Measurements from ENCODE around the gene PIWIL4. TPM values are rescaled to one million over a fixed set of nuclear protein-coding genes. Genes with fewer than 3 reads are reported as not detected.

The PIWIL4 gene
- total and polyA plus RNA-seq, 2 of the 8 experiments (the other 6 are each of a cell fraction or from before 2014, with no cell fraction given) = 0.51 to 0.52 TPM

GRCh38 chr11:94546886-94547285 is 20.3 kb upstream of the PIWIL4 start:
- no peak for FAIRE-seq
- WGBS, 2 experiments (ENCODE audit: extremely low coverage in 1 of 2, insufficient coverage in 1 of 2, insufficient read length in 1 of 2, insufficient replicate concordance in 2 of 2, low coverage in 1 of 2, low lambda C conversion rate in 2 of 2, missing lambda C conversion rate in 1 of 2) = 100% methylated on average over 1 of the region's 1 CpG; no CpG with 5 or more reads in 1 of the 2 experiments
- POLR2A ChIA-PET (ENCODE audit: partially characterized antibody) = no interaction called here
- TF ChIP-seq TAF1 (IDR thresholded peaks at IDR 0.05; ENCODE audit: low read depth, low read length) = no peak
- TF ChIP-seq CREB1 (IDR thresholded peaks at IDR 0.05) = no peak

More at GRCh38 chr11:94546886-94547285, 20.3 kb upstream of the PIWIL4 start:
- Histone ChIP-seq H3K4me1 (replicated peaks in 1 of 4; ENCODE audit: control insufficient read depth in 3 of 4, insufficient read depth in 4 of 4, low read length in 3 of 4) (peaks cover 5 to 9% (median 8%) of the 10 kb centered on the region in 4 experiments; a peak in 6 of 7 replicates), H3K14ac (ENCODE audit: insufficient read length) (no peak overlapping the region), H3K18ac (ENCODE audit: extremely low read depth, low read length) (no peak overlapping the region), H3K27ac (ENCODE audit: low read depth, low read length) (no peak overlapping the region), H4K91ac (replicated peaks; ENCODE audit: insufficient read length, low read length) (no peak overlapping the region), H3K79me2 (ENCODE audit: control insufficient read depth in 1 of 2, insufficient read depth in 2 of 2, low read length in 2 of 2) (no peaks in the 10 kb centered on the region), H2AK5ac (ENCODE audit: low read depth, low read length) (no peak overlapping the region), H2AFZ (ENCODE audit: low read length) (no peak overlapping the region), H4K8ac (ENCODE audit: extremely low read depth, insufficient read depth, low read length) (no peak overlapping the region), H2BK15ac (ENCODE audit: low read length) (no peak overlapping the region), H2BK5ac (ENCODE audit: low read depth, low read length) (no peak overlapping the region), H3K9ac (replicated peaks in 1 of 4; ENCODE audit: extremely low read depth in 1 of 4, low read depth in 3 of 4, low read length in 3 of 4) (no peak overlapping the region), H3K23me2 (ENCODE audit: low read depth, low read length) (peaks cover 18% of the 10 kb centered on the region), H3K4me2 (ENCODE audit: insufficient read depth in 1 of 2, low read depth in 2 of 2, low read length in 2 of 2) (peak overlapping the region; percentile 13 to 68; a peak in 1 of 4 replicates), H3K9me3 (ENCODE audit: insufficient read depth in 2 of 2, low read depth in 1 of 2, low read length in 1 of 2) (no peaks in the 10 kb centered on the region), H4K5ac (ENCODE audit: insufficient read length, low read depth, low read length) (no peak overlapping the region), H3K56ac (replicated peaks; ENCODE audit: insufficient read length, low read depth, low read length) (no peak overlapping the region), H3K36me3 (ENCODE audit: control insufficient read depth in 2 of 4, insufficient read depth in 4 of 4, low read length in 3 of 4) (no peaks in the 10 kb centered on the region), H4K20me1 (replicated peaks in 1 of 2; ENCODE audit: control insufficient read depth in 1 of 2, insufficient read depth in 2 of 2, low read length in 2 of 2) (peaks cover 0 to 3% of the 10 kb centered on the region in 2 experiments), H3K4ac (replicated peaks; ENCODE audit: insufficient read length, low read depth, low read length) (no peak overlapping the region), H2BK120ac (replicated peaks; ENCODE audit: low read depth, low read length) (no peak overlapping the region), H3K4me3 (ENCODE audit: extremely low read depth in 1 of 4, insufficient read depth in 2 of 4, low read depth in 3 of 4, low read length in 4 of 4) (no peak overlapping the region), H2BK12ac (ENCODE audit: low read depth, low read length) (no peak overlapping the region), H2BK20ac (ENCODE audit: low read length) (no peak overlapping the region), H3K27me3 (replicated peaks in 1 of 4; ENCODE audit: control insufficient read depth in 3 of 4, extremely low read depth in 1 of 4, insufficient read depth in 3 of 4, low read length in 3 of 4) (peaks cover 6 to 20% (median 18%) of the 10 kb centered on the region in 4 experiments; a peak in 6 of 7 replicates), H3K23ac (ENCODE audit: insufficient read length) (no peak overlapping the region), H3K79me1 (ENCODE audit: low read depth, low read length) (0 out of 2 replicates have a peak, but pooled peaks cover 2% of the 10 kb centered on the region)
- no peak for DNase-seq (ENCODE audit: low read depth in 1 of 2, low spot score in 2 of 2)
- CTCF ChIA-PET (ENCODE audit: partially characterized antibody) = interaction anchor here (1.0 to 1.5 kb wide), 5 partner anchors 25 to 215 kb away, joined by 3 to 6 read pairs (median 4); no protein-coding TSS in a partner anchor
